ENCODE results near the gene MB21D2.
"Not testable (repeated sequence)": the region's sequence is repeated elsewhere in the genome, so short reads cannot be mapped to it uniquely, and the experiment has no call there.

The MB21D2 gene

GRCh38 chr3:192802957-192803899, 114.4 kb downstream of the MB21D2 start:
- no peak for DNase-seq (ENCODE audit: low read depth)

GRCh38 chr3:192801985-192802384, 115.7 kb downstream of the MB21D2 start:
- no peak for DNase-seq (ENCODE audit: low read depth)

- no peak for DNase-seq (ENCODE audit: low read depth)
Observed at GRCh38 chr3:192799721-192800120, 117.9 kb downstream of the MB21D2 start.

- no peak for DNase-seq (ENCODE audit: low read depth)
Observed at GRCh38 chr3:192795021-192795420, 122.6 kb downstream of the MB21D2 start.

- DNase-seq (ENCODE audit: low read depth) = no peak
Observed at GRCh38 chr3:192794216-192794615, 123.4 kb downstream of the MB21D2 start.

- DNase-seq (ENCODE audit: low read depth) = not testable (repeated sequence)
Observed at GRCh38 chr3:192788816-192789515, 128.7 kb downstream of the MB21D2 start.

GRCh38 chr3:192778508-192778907, 139.1 kb downstream of the MB21D2 start:
- no peak for DNase-seq (ENCODE audit: low read depth)

- not testable (repeated sequence) for DNase-seq (ENCODE audit: low read depth)
Observed at GRCh38 chr3:192774341-192774740, 143.3 kb downstream of the MB21D2 start.

GRCh38 chr3:192772240-192772894, 145.3 kb downstream of the MB21D2 start:
- no peak for DNase-seq (ENCODE audit: low read depth)

GRCh38 chr3:192758654-192759053, 159.0 kb downstream of the MB21D2 start:
- DNase-seq (ENCODE audit: low read depth) = no peak

- no peak for DNase-seq (ENCODE audit: low read depth)
Observed at GRCh38 chr3:192751148-192751547, 166.5 kb downstream of the MB21D2 start.

GRCh38 chr3:192750201-192750600, 167.5 kb downstream of the MB21D2 start:
- no peak for DNase-seq (ENCODE audit: low read depth)

- DNase-seq (ENCODE audit: low read depth) = no peak
Observed at GRCh38 chr3:192747746-192748145, 169.9 kb downstream of the MB21D2 start.

GRCh38 chr3:192747145-192747544, 170.5 kb downstream of the MB21D2 start:
- no peak for DNase-seq (ENCODE audit: low read depth)

All from T follicular helper cell (primary cell).